ENCODE results near the gene GSE1. TPM values are rescaled to one million over a fixed set of nuclear protein-coding genes. Genes with fewer than 3 reads are reported as not detected.

GSE1 gene
- total RNA-seq, 1 experiment from 2014 or later, result 124 TPM

DNA sequence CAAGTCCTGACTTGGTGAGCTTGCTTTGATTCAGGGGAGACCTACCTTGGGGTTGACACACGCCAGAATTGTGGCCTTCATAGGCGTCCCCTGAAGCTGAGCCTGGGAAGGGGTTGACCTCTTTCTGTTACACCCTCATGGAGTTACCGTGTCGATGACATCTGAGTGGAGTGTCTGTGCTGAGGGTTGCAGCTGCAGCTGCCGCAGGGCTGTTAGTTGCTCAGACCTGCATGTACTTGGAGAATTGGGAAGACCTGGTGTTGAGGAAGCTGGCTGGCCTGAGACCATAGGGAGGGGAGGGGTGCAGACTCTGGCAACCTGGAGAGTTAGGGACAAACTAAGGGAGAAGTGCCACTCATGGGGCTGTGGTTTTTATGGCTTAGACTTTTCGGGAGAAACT, 9.6 kb downstream of the GSE1 start (continued):
- TF ChIP-seq, protein P1, sequence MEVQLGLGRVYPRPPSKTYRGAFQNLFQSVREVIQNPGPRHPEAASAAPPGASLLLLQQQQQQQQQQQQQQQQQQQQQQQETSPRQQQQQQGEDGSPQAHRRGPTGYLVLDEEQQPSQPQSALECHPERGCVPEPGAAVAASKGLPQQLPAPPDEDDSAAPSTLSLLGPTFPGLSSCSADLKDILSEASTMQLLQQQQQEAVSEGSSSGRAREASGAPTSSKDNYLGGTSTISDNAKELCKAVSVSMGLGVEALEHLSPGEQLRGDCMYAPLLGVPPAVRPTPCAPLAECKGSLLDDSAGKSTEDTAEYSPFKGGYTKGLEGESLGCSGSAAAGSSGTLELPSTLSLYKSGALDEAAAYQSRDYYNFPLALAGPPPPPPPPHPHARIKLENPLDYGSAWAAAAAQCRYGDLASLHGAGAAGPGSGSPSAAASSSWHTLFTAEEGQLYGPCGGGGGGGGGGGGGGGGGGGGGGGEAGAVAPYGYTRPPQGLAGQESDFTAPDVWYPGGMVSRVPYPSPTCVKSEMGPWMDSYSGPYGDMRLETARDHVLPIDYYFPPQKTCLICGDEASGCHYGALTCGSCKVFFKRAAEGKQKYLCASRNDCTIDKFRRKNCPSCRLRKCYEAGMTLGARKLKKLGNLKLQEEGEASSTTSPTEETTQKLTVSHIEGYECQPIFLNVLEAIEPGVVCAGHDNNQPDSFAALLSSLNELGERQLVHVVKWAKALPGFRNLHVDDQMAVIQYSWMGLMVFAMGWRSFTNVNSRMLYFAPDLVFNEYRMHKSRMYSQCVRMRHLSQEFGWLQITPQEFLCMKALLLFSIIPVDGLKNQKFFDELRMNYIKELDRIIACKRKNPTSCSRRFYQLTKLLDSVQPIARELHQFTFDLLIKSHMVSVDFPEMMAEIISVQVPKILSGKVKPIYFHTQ (CRISPR knock-in tag; IDR thresholded peaks at IDR 0.05), result no peak
- no peak for TF ChIP-seq OVOL2 (CRISPR knock-in tag; IDR thresholded peaks at IDR 0.05; ENCODE audit: borderline replicate concordance)

DNA sequence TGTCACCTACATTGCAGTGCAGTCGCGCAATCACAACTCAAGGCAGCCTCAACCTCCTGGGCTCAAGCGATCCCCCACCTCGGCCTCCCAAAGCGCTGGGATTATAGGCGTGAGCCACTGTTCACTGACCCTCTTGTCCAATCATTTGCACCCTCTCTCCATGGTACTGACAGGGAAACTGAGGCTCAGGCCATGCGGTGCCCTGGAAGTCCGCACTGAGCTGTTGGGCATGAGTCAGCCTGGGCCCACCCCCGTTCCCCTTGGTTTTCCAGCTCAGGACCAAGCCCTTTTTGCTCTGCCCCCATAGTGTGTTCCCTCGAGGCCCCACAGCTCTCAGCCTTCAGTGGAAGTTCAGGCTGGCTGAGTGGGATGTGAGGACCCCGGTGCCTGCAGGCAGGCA, 10.1 kb downstream of the GSE1 start:
- CTCF ChIA-PET, result interaction anchor here (1.2 to 6.9 kb wide), 3 partner anchors 6 to 43 kb away, joined by 3 to 115 read pairs (median 4); partner anchors contain the start of gene GSE1
- peak overlapping the region; percentile 54; the same call in 1 of the 2 replicates for H3K27ac Mint-ChIP-seq
- ATAC-seq, result no peak

DNA sequence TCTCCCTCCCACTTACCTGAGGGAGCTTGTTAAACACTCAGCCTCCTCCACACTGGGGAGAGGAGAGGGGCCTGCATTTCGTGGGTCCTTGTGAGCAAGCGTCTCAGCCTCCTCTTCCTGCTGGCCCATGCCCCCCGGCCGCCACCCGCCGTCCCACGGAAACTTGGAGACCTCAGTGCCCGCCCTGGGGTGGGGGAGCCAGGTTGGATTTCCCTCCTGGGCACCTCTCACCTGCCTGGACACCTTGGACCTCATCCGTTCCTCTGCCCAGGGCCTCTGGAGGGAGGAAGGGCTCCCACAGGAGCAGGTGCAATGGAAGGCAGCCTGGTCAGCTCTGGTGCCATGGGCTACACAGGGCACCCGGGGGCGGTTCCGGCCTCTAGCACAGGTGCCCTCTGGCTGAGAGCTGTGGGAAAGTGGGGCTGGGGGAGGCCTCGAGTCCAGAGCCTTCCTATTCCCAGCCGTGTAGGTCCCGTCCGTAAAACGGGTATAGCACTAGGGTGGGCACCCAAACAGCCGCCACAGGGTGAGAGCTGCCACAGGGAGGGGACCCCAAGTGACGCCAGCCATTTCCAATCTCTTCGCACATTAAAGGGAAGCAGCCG, 11.0 kb downstream of the GSE1 start:
- Mint-ChIP-seq H3K27me3 (ENCODE audit: low read depth) (no peaks in the 10 kb centered on the region), H3K4me3 (no peak overlapping the region), H3K27ac (no peak overlapping the region), H3K4me1 (peaks cover 68% of the 10 kb centered on the region), H3K36me3 (peaks cover 8% of the 10 kb centered on the region), H3K9me3 (peaks cover 8% of the 10 kb centered on the region)
- POLR2A ChIA-PET, result no interaction called here
- CTCF ChIA-PET, result interaction anchor here (0.9 to 6.9 kb wide), 2 partner anchors 7 to 17 kb away, joined by 3 to 115 read pairs; no protein-coding TSS in a partner anchor
- ATAC-seq, result no peak
- TF ChIP-seq, protein P2, sequence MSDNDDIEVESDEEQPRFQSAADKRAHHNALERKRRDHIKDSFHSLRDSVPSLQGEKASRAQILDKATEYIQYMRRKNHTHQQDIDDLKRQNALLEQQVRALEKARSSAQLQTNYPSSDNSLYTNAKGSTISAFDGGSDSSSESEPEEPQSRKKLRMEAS (CRISPR knock-in tag; IDR thresholded peaks at IDR 0.05), result 0 out of 2 replicates have a peak, but pooled peaks have one; percentile 14
- no peak for TF ChIP-seq ZNF138 (CRISPR knock-in tag; conservative IDR thresholded peaks at IDR 0.05)
- no peak for DNase-seq (ENCODE audit: low spot score)

More for the DNA sequence above, 10.1 kb downstream of the GSE1 start:
- Mint-ChIP-seq H3K4me1 (peaks cover 72% of the 10 kb centered on the region), H3K27me3 (ENCODE audit: low read depth) (no peaks in the 10 kb centered on the region), H3K36me3 (no peaks in the 10 kb centered on the region; the same call in 1 of the 2 replicates), H3K9me3 (no peaks in the 10 kb centered on the region), H3K4me3 (no peak overlapping the region)
- POLR2A ChIA-PET, result no interaction called here
- no peak for DNase-seq (ENCODE audit: low spot score)
- TF ChIP-seq, protein P3, sequence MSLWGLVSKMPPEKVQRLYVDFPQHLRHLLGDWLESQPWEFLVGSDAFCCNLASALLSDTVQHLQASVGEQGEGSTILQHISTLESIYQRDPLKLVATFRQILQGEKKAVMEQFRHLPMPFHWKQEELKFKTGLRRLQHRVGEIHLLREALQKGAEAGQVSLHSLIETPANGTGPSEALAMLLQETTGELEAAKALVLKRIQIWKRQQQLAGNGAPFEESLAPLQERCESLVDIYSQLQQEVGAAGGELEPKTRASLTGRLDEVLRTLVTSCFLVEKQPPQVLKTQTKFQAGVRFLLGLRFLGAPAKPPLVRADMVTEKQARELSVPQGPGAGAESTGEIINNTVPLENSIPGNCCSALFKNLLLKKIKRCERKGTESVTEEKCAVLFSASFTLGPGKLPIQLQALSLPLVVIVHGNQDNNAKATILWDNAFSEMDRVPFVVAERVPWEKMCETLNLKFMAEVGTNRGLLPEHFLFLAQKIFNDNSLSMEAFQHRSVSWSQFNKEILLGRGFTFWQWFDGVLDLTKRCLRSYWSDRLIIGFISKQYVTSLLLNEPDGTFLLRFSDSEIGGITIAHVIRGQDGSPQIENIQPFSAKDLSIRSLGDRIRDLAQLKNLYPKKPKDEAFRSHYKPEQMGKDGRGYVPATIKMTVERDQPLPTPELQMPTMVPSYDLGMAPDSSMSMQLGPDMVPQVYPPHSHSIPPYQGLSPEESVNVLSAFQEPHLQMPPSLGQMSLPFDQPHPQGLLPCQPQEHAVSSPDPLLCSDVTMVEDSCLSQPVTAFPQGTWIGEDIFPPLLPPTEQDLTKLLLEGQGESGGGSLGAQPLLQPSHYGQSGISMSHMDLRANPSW (CRISPR knock-in tag; conservative IDR thresholded peaks at IDR 0.05; ENCODE audit: low read depth), result no peak
- TF ChIP-seq ZNF121 (CRISPR knock-in tag; IDR thresholded peaks at IDR 0.05), result no peak

DNA sequence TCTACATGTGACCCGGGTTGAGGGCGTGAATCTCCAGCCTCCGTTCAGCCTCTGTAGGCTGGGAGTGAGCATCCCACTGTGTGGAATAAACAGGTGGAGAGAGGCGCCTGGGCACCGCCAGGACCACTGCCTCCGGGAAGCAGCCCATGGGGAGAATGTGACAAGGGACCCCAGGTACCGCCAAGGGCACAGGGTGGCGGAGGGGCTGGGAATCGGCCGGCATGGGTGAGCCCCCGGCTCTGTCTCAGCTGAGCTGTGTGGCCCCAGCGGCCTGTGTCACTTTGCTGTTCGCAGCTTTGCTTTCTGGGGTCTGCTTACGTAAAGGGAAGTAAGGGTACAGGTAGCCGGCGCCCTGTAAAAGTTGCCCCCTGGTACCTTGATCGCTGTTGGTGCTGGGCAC, 11.5 kb downstream of the GSE1 start:
- Mint-ChIP-seq H3K27me3 (ENCODE audit: low read depth) (no peaks in the 10 kb centered on the region), H3K4me1 (peaks cover 62% of the 10 kb centered on the region), H3K36me3 (peaks cover 14% of the 10 kb centered on the region), H3K27ac (peak overlapping the region; percentile 74; the same call in 1 of the 2 replicates), H3K9me3 (peaks cover 13% of the 10 kb centered on the region), H3K4me3 (no peak overlapping the region)
- ATAC-seq (no peak), DNase-seq (ENCODE audit: low spot score) (no peak)
- TF ChIP-seq, protein P2 (CRISPR knock-in tag; IDR thresholded peaks at IDR 0.05), result 0 out of 2 replicates have a peak, but pooled peaks have one; percentile 1
- no peak for TF ChIP-seq OVOL2 (CRISPR knock-in tag; IDR thresholded peaks at IDR 0.05; ENCODE audit: borderline replicate concordance)
- POLR2A ChIA-PET, result no interaction called here
- CTCF ChIA-PET, result interaction anchor here (0.9 to 6.9 kb wide), 2 partner anchors 7 to 18 kb away, joined by 3 to 115 read pairs; no protein-coding TSS in a partner anchor

DNA sequence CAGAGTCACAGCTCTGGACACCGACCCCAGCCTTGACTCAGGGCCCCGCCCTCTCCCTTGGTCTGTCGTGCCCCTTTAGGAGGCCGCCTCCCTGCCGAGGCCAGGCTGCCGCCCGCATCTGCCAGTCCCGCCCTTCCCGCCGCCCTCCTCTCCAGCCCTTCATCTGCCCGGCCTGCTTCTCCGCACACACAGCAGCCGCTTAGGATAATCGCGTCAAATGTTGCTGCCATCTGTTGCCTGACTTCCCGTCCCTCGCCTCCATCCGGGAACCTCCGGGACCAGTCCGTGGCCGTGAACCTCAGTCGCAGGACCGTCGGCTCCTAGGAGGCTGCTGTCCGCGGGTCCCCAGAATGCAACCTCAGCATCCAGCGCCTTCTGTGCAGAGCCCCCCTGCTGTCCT, 11.9 kb downstream of the GSE1 start:
- ATAC-seq (no peak), DNase-seq (ENCODE audit: low spot score) (no peak)
- Mint-ChIP-seq H3K27me3 (ENCODE audit: low read depth) (no peaks in the 10 kb centered on the region), H3K9me3 (peaks cover 17% of the 10 kb centered on the region), H3K4me3 (no peak overlapping the region), H3K27ac (peak overlapping the region; percentile 74; the same call in 1 of the 2 replicates), H3K4me1 (peaks cover 62% of the 10 kb centered on the region), H3K36me3 (peaks cover 18% of the 10 kb centered on the region)
- ChIA-PET CTCF (interaction anchor here (0.9 to 6.9 kb wide), 2 partner anchors 8 to 11 kb away, joined by 3 to 115 read pairs; no protein-coding TSS in a partner anchor), POLR2A (no interaction called here)
- TF ChIP-seq IRF2 (CRISPR knock-in tag; IDR thresholded peaks at IDR 0.05; ENCODE audit: borderline replicate concordance, low read depth) (no peak), RORB (CRISPR knock-in tag; IDR thresholded peaks at IDR 0.05) (no peak)
- TF ChIP-seq, protein P4, sequence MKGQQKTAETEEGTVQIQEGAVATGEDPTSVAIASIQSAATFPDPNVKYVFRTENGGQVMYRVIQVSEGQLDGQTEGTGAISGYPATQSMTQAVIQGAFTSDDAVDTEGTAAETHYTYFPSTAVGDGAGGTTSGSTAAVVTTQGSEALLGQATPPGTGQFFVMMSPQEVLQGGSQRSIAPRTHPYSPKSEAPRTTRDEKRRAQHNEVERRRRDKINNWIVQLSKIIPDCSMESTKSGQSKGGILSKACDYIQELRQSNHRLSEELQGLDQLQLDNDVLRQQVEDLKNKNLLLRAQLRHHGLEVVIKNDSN (CRISPR knock-in tag; IDR thresholded peaks at IDR 0.05), result no peak
- TF ChIP-seq, protein P5, sequence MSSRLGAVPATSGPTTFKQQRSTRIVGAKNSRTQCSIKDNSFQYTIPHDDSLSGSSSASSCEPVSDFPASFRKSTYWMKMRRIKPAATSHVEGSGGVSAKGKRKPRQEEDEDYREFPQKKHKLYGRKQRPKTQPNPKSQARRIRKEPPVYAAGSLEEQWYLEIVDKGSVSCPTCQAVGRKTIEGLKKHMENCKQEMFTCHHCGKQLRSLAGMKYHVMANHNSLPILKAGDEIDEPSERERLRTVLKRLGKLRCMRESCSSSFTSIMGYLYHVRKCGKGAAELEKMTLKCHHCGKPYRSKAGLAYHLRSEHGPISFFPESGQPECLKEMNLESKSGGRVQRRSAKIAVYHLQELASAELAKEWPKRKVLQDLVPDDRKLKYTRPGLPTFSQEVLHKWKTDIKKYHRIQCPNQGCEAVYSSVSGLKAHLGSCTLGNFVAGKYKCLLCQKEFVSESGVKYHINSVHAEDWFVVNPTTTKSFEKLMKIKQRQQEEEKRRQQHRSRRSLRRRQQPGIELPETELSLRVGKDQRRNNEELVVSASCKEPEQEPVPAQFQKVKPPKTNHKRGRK (CRISPR knock-in tag; IDR thresholded peaks at IDR 0.05; ENCODE audit: borderline replicate concordance), result no peak
- TF ChIP-seq, protein P6, sequence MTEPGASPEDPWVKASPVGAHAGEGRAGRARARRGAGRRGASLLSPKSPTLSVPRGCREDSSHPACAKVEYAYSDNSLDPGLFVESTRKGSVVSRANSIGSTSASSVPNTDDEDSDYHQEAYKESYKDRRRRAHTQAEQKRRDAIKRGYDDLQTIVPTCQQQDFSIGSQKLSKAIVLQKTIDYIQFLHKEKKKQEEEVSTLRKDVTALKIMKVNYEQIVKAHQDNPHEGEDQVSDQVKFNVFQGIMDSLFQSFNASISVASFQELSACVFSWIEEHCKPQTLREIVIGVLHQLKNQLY (CRISPR knock-in tag; IDR thresholded peaks at IDR 0.05), result no peak
- TF ChIP-seq, protein P7, sequence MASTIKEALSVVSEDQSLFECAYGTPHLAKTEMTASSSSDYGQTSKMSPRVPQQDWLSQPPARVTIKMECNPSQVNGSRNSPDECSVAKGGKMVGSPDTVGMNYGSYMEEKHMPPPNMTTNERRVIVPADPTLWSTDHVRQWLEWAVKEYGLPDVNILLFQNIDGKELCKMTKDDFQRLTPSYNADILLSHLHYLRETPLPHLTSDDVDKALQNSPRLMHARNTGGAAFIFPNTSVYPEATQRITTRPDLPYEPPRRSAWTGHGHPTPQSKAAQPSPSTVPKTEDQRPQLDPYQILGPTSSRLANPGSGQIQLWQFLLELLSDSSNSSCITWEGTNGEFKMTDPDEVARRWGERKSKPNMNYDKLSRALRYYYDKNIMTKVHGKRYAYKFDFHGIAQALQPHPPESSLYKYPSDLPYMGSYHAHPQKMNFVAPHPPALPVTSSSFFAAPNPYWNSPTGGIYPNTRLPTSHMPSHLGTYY (CRISPR knock-in tag; IDR thresholded peaks at IDR 0.05), result no peak
